AG04450 (cell line): ENCODE data around the gene AFF1. TPM values are rescaled to one million over a fixed set of nuclear protein-coding genes. Genes with fewer than 3 reads are reported as not detected.
"Not testable (repeated sequence)": the region's sequence is repeated elsewhere in the genome, so short reads cannot be mapped to it uniquely, and the experiment has no call there.

Experiments used
- CTCF ChIA-PET: fragments of 300-600, 350-600 bp; formaldehyde crosslinking; extraction: SDS; loops from one replicate; lab custom pipeline; 2022; ENCODE audit warnings: antibody characterized with exemption, inconsistent platforms; lab: Charles Lee
- POLR2A ChIA-PET: fragments of 350-600 bp; formaldehyde crosslinking; extraction: SDS; loops from one replicate; lab custom pipeline; 2021; ENCODE audit warnings: antibody characterized with exemption, inconsistent platforms; lab: Yijun Ruan, JAX
- DNase-seq: peaks from one replicate; pipeline ENCODE4 v3.0.0-alpha.2; 2011; ENCODE audit warnings: low read depth, low spot score
- H3K27ac ChIP-seq: one replicate; pipeline ENCODE4 v1.5.1; 2012; ENCODE audit warnings: low read depth, low read length, control low read depth
- H3K27me3 ChIP-seq: one replicate; pipeline ENCODE4 v1.6.0; 2012; ENCODE audit warnings: low read length; ENCODE audit not compliant: control insufficient read depth, insufficient read depth
- H3K4me3 ChIP-seq: 2 replicates; pipeline ENCODE4 v1.5.1; 2011; ENCODE audit warnings: mild to moderate bottlenecking, low read depth, low read length, control low read depth
- H3K9me3 ChIP-seq: 2 replicates; pipeline ENCODE4 v1.5.1; 2012; ENCODE audit warnings: low read length; ENCODE audit not compliant: control insufficient read depth, insufficient read depth
- CTCF ChIP-seq: IDR thresholded peaks from 2 replicates; pipeline ENCODE4 v1.5.1; 2011; ENCODE audit warnings: low read depth, low read length, control low read depth, inconsistent platforms
- polyA plus RNA-seq: library from polyadenylated mRNA; depleted of rRNA; stranded (reverse); fragments of >200 nt; gene quantifications from 2 replicates; pipeline ENCODE4 v1.2.3, GENCODE V29; 2011

Gene AFF1
- polyA plus RNA-seq, 1 experiment: 17.2 TPM

GRCh38 chr4:87012265-87012953, 77.6 kb downstream of the AFF1 start:
- no peak overlapping the region for H3K4me3 ChIP-seq
- TF ChIP-seq CTCF: no peak
- ChIA-PET POLR2A (interaction anchor here (0.9 kb wide), 1 partner anchor 90 kb away, joined by 3 read pairs; no protein-coding TSS in a partner anchor), CTCF (interaction anchor here (0.6 to 2.2 kb wide), 5 partner anchors 81 to 223 kb away, joined by 3 to 17 read pairs (median 5); no protein-coding TSS in a partner anchor)
- DNase-seq: no peak
- H3K9me3 ChIP-seq: no peaks in the 10 kb centered on the region
- H3K27ac ChIP-seq: no peak overlapping the region
- H3K27me3 ChIP-seq: no peaks in the 10 kb centered on the region

- CTCF ChIA-PET: interaction anchor here (0.6 to 2.2 kb wide), 2 partner anchors 90 to 124 kb away, joined by 3 to 17 read pairs; no protein-coding TSS in a partner anchor
- POLR2A ChIA-PET, DNase-seq: not testable (repeated sequence)
These were observed 78.1 kb downstream of the AFF1 start for GRCh38 chr4:87012954-87013308.

GRCh38 chr4:87014284-87014782, 79.5 kb downstream of the AFF1 start:
- ChIA-PET CTCF (no interaction called here), POLR2A (no interaction called here)
- no peak for TF ChIP-seq CTCF
- DNase-seq: no peak
- Histone ChIP-seq H3K4me3 (no peak overlapping the region), H3K9me3 (no peaks in the 10 kb centered on the region), H3K27ac (no peak overlapping the region), H3K27me3 (no peaks in the 10 kb centered on the region)

More at GRCh38 chr4:87012954-87013308, 78.1 kb downstream of the AFF1 start:
- H3K27ac ChIP-seq, H3K9me3 ChIP-seq, H3K4me3 ChIP-seq, H3K27me3 ChIP-seq: not testable (repeated sequence)

GRCh38 chr4:87015416-87015815, 80.6 kb downstream of the AFF1 start:
- Histone ChIP-seq H3K27ac (no peak overlapping the region), H3K4me3 (no peak overlapping the region), H3K27me3 (no peaks in the 10 kb centered on the region), H3K9me3 (no peaks in the 10 kb centered on the region)
- POLR2A ChIA-PET: no interaction called here
- DNase-seq: no peak
- CTCF ChIA-PET: interaction anchor here (0.7 kb wide), 1 partner anchor 78 kb away, joined by 3 read pairs; no protein-coding TSS in a partner anchor
- no peak for TF ChIP-seq CTCF

GRCh38 chr4:87017580-87018342, 83.0 kb downstream of the AFF1 start:
- POLR2A ChIA-PET: interaction anchor here (0.8 kb wide), 1 partner anchor 11 kb away, joined by 3 read pairs; no protein-coding TSS in a partner anchor
- CTCF ChIA-PET: interaction anchor here (0.6 to 1.1 kb wide), 3 partner anchors 11 to 96 kb away, joined by 3 to 4 read pairs (median 3); no protein-coding TSS in a partner anchor
- H3K27ac ChIP-seq: no peak overlapping the region
- H3K27me3 ChIP-seq: no peaks in the 10 kb centered on the region
- no peak for DNase-seq
- no peak for TF ChIP-seq CTCF
- H3K4me3 ChIP-seq: no peak overlapping the region
- no peaks in the 10 kb centered on the region for H3K9me3 ChIP-seq
